Measurements from ENCODE around the gene NCAPH2.

The NCAPH2 gene

GRCh38 chr22:50490531-50491308, 17.3 kb upstream of the NCAPH2 start:
- no peak for DNase-seq

GRCh38 chr22:50497093-50497492, 10.9 kb upstream of the NCAPH2 start:
- DNase-seq = no peak

- peak; percentile 90 for DNase-seq
Measured at GRCh38 chr22:50498322-50498890, 9.6 kb upstream of the NCAPH2 start.

- no peak for DNase-seq
Measured at GRCh38 chr22:50500452-50500851, 7.6 kb upstream of the NCAPH2 start.

DNA sequence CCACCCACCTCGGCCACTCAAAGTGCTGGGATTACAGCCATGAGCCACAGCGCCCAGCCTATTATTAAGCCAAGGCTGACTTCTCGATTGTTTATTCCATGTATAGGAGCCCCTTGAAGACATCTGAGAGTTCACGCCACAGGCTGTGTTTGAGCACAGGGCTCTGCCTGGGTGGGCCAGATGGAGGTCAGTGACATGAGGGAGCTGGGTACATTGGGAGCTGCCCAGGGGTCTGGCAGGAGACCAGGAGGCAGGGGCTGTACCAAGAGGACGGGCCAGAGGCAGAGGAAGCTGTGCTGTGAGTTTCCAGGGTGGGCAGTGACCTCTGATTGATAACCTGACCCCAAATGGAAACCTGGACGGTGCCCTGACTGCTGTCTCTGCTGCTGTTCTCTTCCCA, 5.9 kb upstream of the NCAPH2 start:
- DNase-seq = no peak

GRCh38 chr22:50502628-50503474, 5.2 kb upstream of the NCAPH2 start:
- no peak for DNase-seq

DNA sequence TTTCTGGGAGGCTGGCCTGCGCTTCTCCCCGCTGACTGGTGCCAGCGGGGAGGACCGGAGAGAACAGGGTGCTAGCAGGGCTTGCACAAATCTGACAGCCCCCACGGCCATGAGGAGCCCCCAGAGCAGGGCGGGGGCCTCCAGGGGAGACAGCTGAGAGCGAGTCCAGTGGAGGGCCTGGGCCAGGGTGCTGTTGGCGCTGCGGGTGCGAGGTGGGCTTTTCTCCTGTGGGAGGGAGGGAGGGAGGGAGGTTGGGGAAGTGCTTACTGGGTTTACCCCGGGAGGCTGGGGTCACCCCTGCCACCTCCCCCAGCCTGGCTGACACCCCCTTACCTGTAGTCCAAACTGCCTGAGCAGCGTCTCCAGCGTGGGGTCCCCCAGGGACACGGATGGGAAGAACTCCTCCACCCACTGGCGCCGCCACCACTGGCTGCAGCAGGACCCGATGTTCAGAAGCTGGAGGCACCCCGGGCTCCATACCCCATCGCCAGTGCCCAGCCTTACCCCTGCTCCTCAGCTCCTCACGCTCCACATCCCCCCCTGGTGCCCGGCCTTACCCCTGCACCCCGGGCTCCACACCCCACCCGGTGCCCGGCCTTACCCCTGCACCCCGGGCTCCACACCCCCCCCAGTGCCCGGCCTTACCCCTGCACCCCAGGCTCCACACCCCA, 4.4 kb upstream of the NCAPH2 start:
- peak; percentile 47 for DNase-seq

DNA sequence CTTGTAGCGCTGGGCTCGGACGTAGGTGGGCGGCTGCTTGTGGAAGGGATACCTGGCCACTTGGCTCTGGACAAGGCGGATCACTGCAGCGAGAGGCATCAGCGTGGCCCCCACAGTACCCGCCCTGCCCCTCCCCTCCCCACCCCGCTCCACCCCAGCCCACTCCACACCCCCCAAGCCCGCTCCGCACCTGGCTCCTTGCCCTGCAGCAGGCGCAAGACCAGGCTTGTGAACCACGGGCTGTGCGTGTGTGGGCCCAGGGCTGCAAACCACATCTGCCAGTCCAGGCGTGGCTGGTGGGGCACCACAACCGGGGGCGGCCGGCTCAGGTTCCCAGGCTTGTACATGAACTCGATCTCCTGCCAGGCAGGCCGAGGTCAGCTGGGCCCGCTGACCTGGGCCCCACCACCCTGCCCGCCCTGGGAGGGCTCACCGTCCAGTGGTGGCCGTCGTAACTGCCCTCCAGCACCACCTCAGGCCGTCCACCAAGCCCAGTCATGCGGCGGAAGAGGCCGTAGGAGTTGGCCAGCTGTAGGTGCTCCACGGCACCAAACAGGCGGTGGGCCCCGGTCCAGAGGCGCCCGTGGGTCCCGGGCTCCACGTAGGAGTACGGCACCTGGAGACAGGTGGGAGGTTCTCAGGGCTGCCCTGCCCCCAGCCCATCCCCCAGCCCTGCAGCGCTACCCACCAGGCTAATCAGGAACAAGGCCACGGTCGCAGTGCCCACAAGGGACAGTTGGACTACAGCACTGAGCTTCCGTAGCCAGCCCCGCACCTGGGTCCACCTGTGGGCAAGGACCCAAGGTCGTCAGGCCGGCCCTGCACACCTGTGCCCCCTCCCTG, 3.4 kb upstream of the NCAPH2 start:
- no peak for DNase-seq

DNA sequence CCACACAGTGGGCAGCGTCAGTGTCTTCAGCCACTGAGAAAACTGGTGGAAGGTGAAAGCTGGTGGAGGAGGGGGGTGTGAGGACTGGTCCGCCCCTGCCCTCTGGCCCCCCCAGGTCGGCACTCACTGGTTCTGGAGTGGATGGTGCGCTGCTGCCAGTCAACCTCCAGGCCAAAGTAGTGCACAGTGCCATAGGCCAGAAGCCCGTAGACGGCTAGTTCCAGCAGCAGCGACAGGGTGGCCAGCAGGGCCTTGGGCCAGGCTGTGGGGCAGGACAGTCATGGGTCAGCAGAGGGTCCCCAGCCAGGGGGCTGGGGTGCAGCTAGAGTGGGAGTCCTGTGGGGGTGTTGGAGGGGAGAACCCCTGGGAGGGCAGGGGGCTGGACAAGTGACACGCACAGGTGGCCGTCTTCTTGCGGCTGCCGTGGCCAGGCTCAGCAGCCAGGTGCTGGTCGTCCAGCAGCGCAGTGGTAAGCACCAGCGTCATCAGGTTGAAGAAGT, 2.7 kb upstream of the NCAPH2 start:
- no peak for DNase-seq

DNA sequence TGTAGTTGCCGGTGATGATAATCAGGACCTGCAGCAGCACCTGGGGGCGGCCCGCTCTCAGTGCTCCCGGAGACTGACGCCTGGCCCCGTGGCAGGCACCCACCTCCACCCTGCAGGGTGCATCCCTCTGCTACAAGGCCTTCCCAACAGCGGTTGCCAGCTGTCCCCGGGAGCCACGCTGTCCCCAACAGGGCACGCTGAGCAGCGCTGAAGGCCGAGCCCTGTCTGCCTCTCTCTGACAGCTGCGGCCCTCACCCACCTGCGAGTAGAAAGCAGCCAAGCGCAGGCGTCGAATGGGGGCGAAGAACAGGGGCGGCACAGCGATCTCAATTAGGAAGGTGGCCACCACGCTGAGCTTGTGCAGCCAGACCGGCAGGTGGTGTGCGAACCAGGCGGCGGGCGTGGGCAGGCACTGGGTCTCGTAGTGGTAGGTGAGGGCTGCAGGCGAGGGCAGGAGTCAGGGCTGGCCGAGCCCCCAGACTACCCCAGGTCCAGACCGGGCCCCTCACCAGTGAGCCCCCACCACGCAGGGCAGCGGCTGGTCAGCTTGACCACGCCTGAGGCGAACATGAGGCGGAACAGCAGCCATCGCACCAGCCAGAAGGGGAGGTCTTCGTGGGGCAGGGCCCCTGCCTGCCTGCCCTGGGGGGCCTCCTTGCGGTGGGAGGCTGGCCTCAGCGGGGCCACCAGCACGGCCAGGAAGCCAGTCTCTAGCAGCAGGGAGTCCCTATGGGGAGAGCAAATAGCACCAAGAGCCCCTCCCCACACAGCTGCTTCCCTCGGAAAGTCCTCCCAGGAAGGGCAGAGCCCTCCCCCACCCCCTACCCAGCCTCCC, 2.0 kb upstream of the NCAPH2 start:
- no peak for DNase-seq

GRCh38 chr22:50506611-50507420, 1.2 kb upstream of the NCAPH2 start:
- DNase-seq = no peak

DNA sequence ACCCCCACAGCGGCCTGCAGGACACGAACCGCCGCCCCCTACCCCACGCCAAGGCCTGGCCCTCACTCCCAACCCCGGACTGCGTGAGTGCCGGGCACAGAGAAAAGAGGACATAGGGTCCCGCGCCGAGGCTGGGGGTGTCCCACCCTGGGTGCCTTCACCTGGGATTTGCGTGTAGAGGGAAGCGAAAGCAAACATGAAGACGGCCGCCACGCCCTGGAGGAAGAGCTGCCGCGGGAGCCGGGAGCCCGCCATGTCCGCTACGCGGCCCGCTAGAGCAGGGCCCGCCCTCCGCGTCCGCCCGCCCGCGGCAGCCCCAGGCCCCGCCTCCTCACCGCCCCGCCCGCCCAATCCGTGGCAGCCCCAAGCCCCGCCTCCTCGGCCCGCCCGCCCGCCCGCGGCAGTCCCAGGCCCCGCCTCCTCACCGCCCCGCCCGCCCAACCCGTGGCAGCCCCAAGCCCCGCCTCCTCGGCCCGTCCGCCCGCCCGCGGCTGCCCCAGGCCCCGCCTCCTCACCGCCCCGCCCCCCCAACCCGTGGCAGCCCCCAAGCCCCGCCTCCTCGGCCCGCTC, 518 bp upstream of the NCAPH2 start, which contains the start of gene LMF2:
TSS of gene LMF2 (minus strand) at position 282 of the 570 bp plus-strand sequence. CDS start at position 255, 27 bp downstream.
- DNase-seq = no peak

DNA sequence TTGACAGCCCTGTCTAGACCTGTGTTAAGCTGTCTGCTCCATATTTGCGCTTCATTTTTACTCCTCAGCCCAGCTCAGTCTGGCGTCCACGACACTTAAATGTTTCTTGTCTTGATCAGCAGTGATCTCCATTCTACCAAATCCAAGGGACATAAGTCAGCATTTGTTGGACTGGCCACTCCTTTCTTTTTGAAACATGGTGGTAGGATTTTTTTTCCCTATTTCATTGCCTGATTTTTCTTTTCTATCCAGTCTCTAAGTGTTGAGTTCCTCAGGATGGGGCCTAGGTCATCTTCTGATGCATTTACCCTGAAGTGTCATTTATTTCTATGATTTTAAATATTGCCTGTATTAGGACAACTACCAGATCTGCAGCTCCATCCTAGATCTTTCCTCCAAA, 873 bp downstream of the NCAPH2 start:
- no peak for DNase-seq

DNA sequence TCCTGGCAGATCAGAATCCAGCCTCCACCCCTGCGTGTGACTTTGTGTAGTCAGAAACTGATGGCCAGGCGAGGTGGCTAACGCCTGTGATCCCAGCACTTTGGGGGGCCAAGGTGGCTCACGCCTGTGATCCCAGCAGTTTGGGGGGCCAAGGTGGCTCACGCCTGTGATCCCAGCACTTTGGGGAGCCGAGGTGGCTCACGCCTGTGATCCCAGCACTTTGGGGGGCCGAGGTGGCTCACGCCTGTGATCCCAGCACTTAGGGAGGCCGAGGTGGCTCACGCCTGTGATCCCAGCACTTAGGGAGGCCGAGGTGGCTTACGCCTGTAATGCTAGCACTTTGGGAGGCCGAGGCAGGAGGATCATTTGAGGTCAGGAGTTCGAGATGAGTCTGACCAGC, 5.2 kb downstream of the NCAPH2 start:
- no peak for DNase-seq

- DNase-seq = no peak
Measured at GRCh38 chr22:50516068-50516467, 8.0 kb downstream of the NCAPH2 start.

DNA sequence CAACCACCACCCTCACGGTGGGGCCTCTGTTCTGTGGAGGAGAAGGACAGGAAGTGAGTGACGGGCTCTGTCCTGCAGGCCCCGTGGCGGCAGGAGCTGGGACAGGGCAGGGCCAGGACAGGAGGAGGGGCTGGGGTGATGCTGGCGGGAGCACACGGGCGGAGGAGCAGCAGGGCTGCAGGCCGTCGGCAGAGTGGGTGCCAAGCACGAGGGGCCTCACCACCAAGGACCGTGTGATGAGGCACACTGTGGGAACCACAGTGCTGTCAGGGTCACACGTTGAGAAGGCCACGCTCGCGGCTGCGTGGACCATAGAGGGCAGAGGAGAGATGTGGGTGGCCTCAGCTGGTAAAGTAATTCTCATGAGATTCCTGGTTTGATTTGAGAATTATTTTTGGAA, 8.9 kb downstream of the NCAPH2 start:
- DNase-seq = no peak

DNA sequence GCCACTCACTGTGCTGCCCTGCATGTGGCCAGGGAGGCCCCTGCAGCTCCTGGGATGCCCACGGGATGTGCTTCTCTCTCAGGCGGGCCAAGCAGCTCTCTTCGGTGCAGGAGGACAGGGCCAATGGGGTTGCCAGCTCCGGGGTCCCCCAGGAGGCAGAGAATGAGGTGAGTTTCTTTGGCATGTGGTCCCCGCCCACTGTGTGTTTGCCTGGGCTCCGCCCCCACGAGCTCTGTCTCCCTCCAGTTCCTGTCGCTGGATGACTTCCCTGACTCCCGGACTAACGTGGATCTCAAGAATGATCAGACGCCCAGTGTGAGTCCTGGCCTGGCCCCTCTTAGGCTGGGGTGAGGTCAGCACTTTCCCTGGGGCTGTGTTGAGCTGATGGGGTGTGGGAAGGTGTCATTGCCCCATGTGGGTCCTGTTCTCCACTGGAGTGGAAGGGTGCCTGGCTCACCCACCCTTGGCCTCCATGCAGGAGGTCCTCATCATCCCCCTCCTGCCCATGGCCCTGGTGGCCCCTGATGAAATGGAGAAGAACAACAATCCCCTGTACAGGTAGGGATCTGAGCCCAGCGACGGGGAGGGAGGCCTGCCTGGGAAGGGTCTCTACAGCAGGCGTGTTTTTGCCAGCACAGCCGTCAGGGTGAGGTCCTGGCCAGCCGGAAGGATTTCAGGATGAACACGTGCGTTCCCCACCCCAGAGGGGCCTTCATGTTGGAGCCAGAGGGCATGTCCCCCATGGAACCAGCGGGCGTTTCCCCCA, 9.7 kb downstream of the NCAPH2 start:
- no peak for DNase-seq

GRCh38 chr22:50518606-50519005, 10.6 kb downstream of the NCAPH2 start:
- DNase-seq = no peak

DNA sequence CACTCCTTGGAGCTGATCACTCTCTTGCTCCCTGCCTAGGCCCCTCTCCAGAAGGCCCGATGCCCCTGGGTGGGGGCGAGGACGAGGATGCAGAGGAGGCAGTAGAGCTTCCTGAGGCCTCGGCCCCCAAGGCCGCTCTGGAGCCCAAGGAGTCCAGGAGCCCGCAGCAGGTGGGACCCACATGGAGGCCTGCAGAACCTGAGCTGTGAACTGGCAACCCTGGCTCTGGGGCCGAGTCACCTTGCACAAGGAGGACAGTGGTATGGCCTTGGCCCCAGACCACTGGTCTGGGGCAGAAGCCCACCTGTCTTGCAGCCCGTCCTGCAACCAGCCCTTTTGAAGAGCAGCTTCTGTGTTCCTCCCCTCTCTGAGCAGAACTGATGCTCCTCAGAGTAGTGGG, 11.1 kb downstream of the NCAPH2 start:
- DNase-seq = no peak

Measured in hematopoietic multipotent progenitor cell treated with erythropoietin and hydrocortisone succinate and interleukin-3 and kit ligand, for 6 days (in vitro differentiated cells).